ENCODE measurements around the gene SBNO1. TPM values are rescaled to one million over a fixed set of nuclear protein-coding genes. Genes with fewer than 3 reads are reported as not detected.
A peak's percentile ranks its signal among the peaks of the same experiment; 100 is the strongest.

Gene SBNO1
- total RNA-seq, 2 experiments from 2014 or later, result 21.3 to 21.9 TPM

GRCh38 chr12:123264642-123265041, 100.0 kb downstream of the SBNO1 start:
- Histone ChIP-seq H3K4me3 (ENCODE audit: low read length) (no peak overlapping the region), H3K27ac (ENCODE audit: low read depth in 1 of 2, low read length in 2 of 2) (no peak overlapping the region), H3K4me1 (ENCODE audit: insufficient read depth, low read length) (peaks cover 17% of the 10 kb centered on the region), H3K9me3 (ENCODE audit: control insufficient read depth in 1 of 2, insufficient read depth in 1 of 2, low read length in 2 of 2) (no peaks in the 10 kb centered on the region), H3K36me3 (ENCODE audit: insufficient read depth, low read length) (no peaks in the 10 kb centered on the region), H3K27me3 (ENCODE audit: control insufficient read depth in 1 of 2, insufficient read depth in 2 of 2, low read length in 2 of 2) (no peaks in the 10 kb centered on the region)
- no peaks in the 10 kb centered on the region for H3K27me3 Mint-ChIP-seq
- no peaks in the 10 kb centered on the region for H3K9me3 Mint-ChIP-seq
- TF ChIP-seq, protein P1, sequence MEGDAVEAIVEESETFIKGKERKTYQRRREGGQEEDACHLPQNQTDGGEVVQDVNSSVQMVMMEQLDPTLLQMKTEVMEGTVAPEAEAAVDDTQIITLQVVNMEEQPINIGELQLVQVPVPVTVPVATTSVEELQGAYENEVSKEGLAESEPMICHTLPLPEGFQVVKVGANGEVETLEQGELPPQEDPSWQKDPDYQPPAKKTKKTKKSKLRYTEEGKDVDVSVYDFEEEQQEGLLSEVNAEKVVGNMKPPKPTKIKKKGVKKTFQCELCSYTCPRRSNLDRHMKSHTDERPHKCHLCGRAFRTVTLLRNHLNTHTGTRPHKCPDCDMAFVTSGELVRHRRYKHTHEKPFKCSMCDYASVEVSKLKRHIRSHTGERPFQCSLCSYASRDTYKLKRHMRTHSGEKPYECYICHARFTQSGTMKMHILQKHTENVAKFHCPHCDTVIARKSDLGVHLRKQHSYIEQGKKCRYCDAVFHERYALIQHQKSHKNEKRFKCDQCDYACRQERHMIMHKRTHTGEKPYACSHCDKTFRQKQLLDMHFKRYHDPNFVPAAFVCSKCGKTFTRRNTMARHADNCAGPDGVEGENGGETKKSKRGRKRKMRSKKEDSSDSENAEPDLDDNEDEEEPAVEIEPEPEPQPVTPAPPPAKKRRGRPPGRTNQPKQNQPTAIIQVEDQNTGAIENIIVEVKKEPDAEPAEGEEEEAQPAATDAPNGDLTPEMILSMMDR (IDR thresholded peaks at IDR 0.05), result no peak
- CTCF ChIA-PET, result no interaction called here
- H3K36me3 Mint-ChIP-seq (ENCODE audit: low read depth), result no peaks in the 10 kb centered on the region
- POLR2A ChIA-PET, result interaction anchor here (1.3 kb wide), 1 partner anchor 101 kb away, joined by 5 read pairs; no protein-coding TSS in a partner anchor
- DNase-seq (peak in 2 of 14 experiments; percentile 29 to 36), ATAC-seq (ENCODE audit: poor library complexity) (no peak)
- no peak overlapping the region for H3K27ac Mint-ChIP-seq
- peaks cover 18% of the 10 kb centered on the region for H3K4me1 Mint-ChIP-seq (ENCODE audit: low read depth)
- no peak overlapping the region for H3K4me3 Mint-ChIP-seq
- intact Hi-C loops (cut with DNase I, micrococcal nuclease), result no loop called here

GRCh38 chr12:123263196-123263817, 101.3 kb downstream of the SBNO1 start:
- intact Hi-C loops (cut with DNase I, micrococcal nuclease), result no loop called here
- no peak overlapping the region for H3K4me3 Mint-ChIP-seq
- no peaks in the 10 kb centered on the region for H3K9me3 ChIP-seq (ENCODE audit: control insufficient read depth in 1 of 2, insufficient read depth in 1 of 2, low read length in 2 of 2)
- ChIA-PET POLR2A (no interaction called here), CTCF (interaction anchor here (0.7 kb wide), 1 partner anchor 203 kb away, joined by 4 read pairs; no protein-coding TSS in a partner anchor)
- H3K4me3 ChIP-seq (ENCODE audit: low read length), result no peak overlapping the region
- ATAC-seq (ENCODE audit: poor library complexity) (no peak), DNase-seq (no peak)
- H3K27me3 ChIP-seq (ENCODE audit: control insufficient read depth in 1 of 2, insufficient read depth in 2 of 2, low read length in 2 of 2), result no peaks in the 10 kb centered on the region
- H3K4me1 Mint-ChIP-seq (ENCODE audit: low read depth), result peaks cover 7% of the 10 kb centered on the region
- no peaks in the 10 kb centered on the region for H3K36me3 Mint-ChIP-seq (ENCODE audit: low read depth)
- H3K9me3 Mint-ChIP-seq, result no peaks in the 10 kb centered on the region
- no peaks in the 10 kb centered on the region for H3K27me3 Mint-ChIP-seq
- peaks cover 3% of the 10 kb centered on the region for H3K36me3 ChIP-seq (ENCODE audit: insufficient read depth, low read length)
- H3K27ac ChIP-seq (ENCODE audit: low read depth in 1 of 2, low read length in 2 of 2), result no peak overlapping the region
- TF ChIP-seq, protein P1 (IDR thresholded peaks at IDR 0.05), result no peak
- no peak overlapping the region for H3K27ac Mint-ChIP-seq
- peaks cover 3% of the 10 kb centered on the region for H3K4me1 ChIP-seq (ENCODE audit: insufficient read depth, low read length)

DNA sequence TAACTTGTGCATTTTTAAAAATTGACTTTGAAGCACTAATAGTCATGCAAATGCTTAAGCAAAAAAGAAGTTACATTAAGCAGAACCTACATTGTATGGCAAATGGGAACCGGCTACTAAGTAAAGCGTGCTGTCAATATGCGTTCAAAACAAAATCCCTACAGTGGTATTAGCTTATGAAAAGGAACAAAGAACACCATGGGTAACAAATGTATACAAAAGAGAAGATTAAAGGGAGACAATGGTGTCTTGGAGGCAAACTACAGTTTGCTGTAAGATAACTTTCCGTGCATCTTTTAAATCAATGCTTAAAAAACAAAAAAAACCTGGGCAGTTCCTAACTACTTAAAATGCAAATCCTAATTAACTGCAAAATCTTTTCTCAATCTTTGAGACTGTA, 103.5 kb downstream of the SBNO1 start:
- no peak overlapping the region for H3K27ac Mint-ChIP-seq
- Histone ChIP-seq H3K4me1 (ENCODE audit: insufficient read depth, low read length) (no peaks in the 10 kb centered on the region), H3K9me3 (ENCODE audit: control insufficient read depth in 1 of 2, insufficient read depth in 1 of 2, low read length in 2 of 2) (no peaks in the 10 kb centered on the region), H3K36me3 (ENCODE audit: insufficient read depth, low read length) (peaks cover 18% of the 10 kb centered on the region), H3K4me3 (ENCODE audit: low read length) (no peak overlapping the region), H3K27ac (ENCODE audit: low read depth in 1 of 2, low read length in 2 of 2) (no peak overlapping the region), H3K27me3 (ENCODE audit: control insufficient read depth in 1 of 2, insufficient read depth in 2 of 2, low read length in 2 of 2) (no peaks in the 10 kb centered on the region)
- H3K27me3 Mint-ChIP-seq, result no peaks in the 10 kb centered on the region
- ChIA-PET POLR2A (no interaction called here), CTCF (no interaction called here)
- H3K36me3 Mint-ChIP-seq (ENCODE audit: low read depth), result peaks cover 13% of the 10 kb centered on the region
- no peaks in the 10 kb centered on the region for H3K9me3 Mint-ChIP-seq
- no peaks in the 10 kb centered on the region for H3K4me1 Mint-ChIP-seq (ENCODE audit: low read depth)
- TF ChIP-seq, protein P1 (IDR thresholded peaks at IDR 0.05), result no peak
- ATAC-seq (ENCODE audit: poor library complexity) (no peak), DNase-seq (no peak)
- H3K4me3 Mint-ChIP-seq, result no peak overlapping the region
- intact Hi-C loops (cut with DNase I, micrococcal nuclease), result no loop called here
